ENCODE data around the gene MMP25.
A peak's percentile ranks its signal among the peaks of the same experiment; 100 is the strongest.
"Not testable (repeated sequence)": the region's sequence is repeated elsewhere in the genome, so short reads cannot be mapped to it uniquely, and the experiment has no call there.

MMP25 gene

GRCh38 chr16:3072148-3072547 is 25.8 kb downstream of the MMP25 start:
- DNase-seq (ENCODE audit: low read depth in 2 of 2, low spot score in 1 of 2): not testable (repeated sequence)

- not testable (repeated sequence) for DNase-seq (ENCODE audit: low read depth in 2 of 2, low spot score in 1 of 2)
Measured at GRCh38 chr16:3072576-3073263, 26.4 kb downstream of the MMP25 start.

- no peak for DNase-seq (ENCODE audit: low read depth in 2 of 2, low spot score in 1 of 2)
Measured at GRCh38 chr16:3073448-3073847, 27.1 kb downstream of the MMP25 start.

DNA sequence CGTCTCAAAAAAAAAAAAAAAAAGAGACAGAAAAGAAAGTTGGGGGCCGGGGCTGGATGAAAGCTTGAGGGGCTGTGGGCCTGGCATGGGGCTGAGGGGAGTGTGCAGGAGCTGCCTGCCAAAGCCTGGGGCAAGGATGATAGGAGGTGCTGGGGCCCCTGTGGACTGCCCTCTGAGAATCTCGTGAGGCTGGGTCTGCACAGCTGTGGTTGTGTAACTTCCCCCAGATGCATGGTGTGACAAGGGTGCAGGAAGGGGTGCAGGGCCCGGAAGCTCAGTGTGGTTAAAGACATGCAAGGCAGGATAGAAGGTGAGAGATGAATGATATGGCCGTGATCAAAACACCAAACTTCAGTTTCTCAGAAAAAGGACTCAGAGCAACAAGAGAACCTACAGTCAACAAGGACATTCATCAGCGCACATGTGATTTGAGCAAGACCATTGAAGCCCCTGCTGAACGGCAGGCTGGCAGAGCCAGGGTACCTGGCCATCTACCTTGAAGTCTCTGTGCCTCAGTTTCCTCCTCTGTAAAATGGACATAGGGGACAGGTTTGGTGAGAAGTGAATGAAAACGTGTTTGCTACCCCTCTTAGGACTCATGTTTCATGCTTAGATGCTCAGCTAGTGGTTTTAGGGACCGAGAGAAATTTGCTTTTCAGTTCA is 28.6 kb downstream of the MMP25 start:
- DNase-seq (ENCODE audit: low read depth in 2 of 2, low spot score in 1 of 2): peak in 1 of 2 donors; percentile 55

- DNase-seq (ENCODE audit: low read depth in 2 of 2, low spot score in 1 of 2): no peak
Measured at GRCh38 chr16:3075523-3075915, 29.2 kb downstream of the MMP25 start.

GRCh38 chr16:3075946-3076345 is 29.6 kb downstream of the MMP25 start:
- DNase-seq (ENCODE audit: low read depth in 2 of 2, low spot score in 1 of 2): not testable (repeated sequence)

DNA sequence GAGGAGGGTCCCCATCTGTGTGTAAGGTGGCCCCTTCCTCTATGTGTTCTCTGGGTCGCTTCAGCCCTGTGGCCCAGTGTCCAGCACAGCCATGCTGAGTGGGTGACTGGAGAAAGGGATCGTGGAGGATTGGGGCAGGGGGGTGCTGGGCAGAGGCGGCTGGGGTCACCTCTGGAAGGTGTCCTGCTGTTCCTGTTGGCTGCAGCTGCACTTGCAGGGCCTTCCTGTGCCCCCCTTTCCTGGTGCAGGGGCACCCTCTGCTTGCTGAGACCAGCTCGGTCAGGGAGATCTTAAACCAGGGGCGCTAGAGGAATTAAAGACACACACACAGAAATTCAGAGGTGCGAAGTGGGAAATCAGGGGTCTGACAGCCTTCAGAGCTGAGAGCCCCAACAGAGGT is 30.2 kb downstream of the MMP25 start:
- no peak for DNase-seq (ENCODE audit: low read depth in 2 of 2, low spot score in 1 of 2)

DNA sequence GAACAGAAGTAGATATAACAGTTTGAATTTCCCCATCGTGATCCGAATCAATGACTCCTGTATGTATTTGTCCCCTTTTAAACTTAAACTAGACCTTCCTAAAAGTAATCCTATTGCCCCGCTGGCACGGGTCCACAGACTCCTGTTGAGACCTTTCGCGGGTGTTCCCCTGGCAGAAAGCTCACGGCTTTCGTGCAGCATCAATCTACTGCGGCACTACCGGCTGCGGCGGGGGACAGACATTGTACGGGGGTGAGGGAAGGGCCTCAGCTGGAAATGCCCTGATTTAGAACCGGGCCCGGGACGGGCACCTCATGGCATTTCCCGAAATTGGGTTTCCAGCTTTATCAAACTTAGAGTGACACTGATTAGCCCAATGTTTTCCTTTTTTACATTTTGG is 33.7 kb downstream of the MMP25 start:
- DNase-seq (ENCODE audit: low read depth in 2 of 2, low spot score in 1 of 2): no peak

GRCh38 chr16:3081957-3082356 is 35.6 kb downstream of the MMP25 start:
- DNase-seq (ENCODE audit: low read depth in 2 of 2, low spot score in 1 of 2): not testable (repeated sequence)

GRCh38 chr16:3083408-3083807 is 37.0 kb downstream of the MMP25 start:
- DNase-seq (ENCODE audit: low read depth in 2 of 2, low spot score in 1 of 2): not testable (repeated sequence)

- no peak for DNase-seq (ENCODE audit: low read depth in 2 of 2, low spot score in 1 of 2)
Measured at GRCh38 chr16:3084491-3084890, 38.1 kb downstream of the MMP25 start.

DNA sequence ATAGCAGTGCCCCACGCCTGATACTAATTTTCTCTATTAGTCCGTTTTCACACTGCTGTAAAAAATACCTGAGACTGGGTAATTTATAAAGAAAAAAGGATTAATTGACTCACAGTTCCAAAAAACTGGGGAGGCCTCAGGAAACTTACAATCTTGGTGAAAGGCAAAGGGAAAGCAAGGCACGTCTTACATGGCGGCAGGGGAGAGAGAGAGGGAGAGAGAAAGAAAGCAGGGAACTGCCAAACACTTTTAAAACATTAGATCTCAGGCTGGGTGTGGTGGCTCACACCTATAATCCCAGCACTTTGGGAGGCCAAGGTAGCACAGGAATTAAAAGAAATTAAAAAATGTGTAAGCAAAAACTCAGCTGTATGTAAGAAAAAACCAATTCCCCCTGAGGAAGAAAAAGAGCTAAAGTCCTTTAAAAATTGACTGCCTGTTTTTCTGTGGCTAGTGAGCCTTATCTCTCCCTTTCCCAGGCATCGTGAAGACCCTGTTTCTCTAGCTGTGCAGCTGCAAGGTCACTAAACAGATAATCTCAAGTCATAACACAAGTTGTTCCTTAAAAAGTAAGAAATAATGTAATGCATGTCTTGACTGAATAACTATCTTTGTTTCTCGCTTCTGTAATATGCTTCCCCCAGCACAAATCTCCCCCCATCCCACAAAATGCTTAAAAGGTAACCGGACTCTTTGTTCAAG is 38.8 kb downstream of the MMP25 start:
- no peak for DNase-seq (ENCODE audit: low read depth in 2 of 2, low spot score in 1 of 2)

GRCh38 chr16:3085868-3086595 is 39.7 kb downstream of the MMP25 start:
- DNase-seq (ENCODE audit: low read depth in 2 of 2, low spot score in 1 of 2): no peak

DNA sequence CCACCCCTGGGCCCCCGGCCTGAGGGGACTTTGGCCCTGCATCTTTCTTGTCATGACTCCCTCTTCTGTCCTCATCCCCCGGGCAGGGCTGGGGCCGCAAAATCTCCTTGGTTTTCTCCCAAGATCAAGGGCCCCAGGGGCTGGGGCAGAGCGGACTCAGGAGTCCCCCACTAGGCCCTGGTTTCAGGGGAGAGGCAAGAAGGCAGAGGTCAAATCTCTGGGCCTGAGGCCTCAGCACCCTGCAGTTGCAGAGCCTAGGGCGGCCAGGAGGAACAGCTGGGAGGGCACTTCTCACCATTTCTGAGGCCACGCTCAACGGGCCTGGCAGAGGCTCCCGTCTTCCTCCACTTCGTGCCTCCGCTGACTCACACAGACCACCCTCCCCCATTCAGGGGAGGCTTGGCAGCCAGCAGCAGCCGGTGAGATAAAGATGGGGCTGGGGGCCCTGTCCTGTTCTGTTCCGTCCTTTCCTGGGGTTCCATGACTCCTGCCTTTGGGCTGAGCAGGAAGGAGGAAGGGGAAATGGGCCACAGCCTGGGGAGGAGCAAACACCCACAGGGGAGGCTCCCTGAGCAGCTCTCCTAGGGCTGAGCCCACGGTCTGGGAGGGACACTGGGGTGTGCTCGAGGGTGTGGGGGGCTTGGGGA is 40.4 kb downstream of the MMP25 start:
- no peak for DNase-seq (ENCODE audit: low read depth in 2 of 2, low spot score in 1 of 2)

DNA sequence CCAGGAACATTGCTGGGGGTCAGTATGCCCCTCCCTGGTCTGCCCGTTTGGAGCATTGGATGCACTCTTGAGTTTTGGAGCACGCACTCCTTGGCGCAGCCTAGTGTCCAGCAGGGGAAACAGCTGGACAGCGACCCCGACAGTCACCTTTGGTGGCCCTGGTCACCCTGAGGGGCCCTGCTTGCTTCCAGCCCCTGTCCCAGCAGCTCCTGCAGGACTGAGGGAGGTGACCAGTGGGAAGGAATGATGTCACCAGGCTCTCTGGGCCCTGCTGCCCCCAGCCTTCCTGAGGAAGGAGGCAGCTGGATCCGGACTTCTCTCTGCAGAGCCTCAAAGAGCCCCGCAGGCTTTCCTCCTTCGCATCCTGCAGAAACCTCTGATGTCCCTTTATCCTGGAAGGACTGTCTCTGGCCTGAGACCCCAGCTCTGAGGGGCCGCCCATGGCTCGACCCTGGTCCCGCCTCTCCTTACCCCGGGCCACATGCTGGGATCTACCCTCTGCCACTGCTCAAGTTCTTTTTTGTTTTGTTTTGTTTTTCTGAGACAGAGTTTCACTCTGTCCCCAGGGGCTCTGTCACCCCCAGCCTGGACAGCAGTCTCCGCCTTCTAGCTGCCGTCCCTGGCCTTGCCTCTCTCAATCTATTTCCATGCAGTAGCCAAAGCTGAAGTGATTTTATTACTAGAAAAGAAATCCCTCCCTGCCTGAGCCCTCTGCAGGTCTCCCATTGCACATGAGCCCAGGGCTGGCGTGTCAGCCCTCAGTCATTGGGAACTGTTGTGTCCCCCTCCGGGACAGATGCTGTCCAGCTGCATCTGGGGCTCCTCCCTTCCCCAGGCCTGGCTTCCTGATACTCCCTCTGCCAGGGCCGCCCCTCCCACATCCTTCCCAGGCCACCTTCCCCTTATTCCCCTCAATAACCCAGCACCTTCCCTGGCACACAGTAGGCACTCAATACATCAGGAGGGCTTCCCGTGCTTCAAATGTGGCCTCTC is 41.2 kb downstream of the MMP25 start:
- no peak for DNase-seq (ENCODE audit: low read depth in 2 of 2, low spot score in 1 of 2)

- no peak for DNase-seq (ENCODE audit: low read depth in 2 of 2, low spot score in 1 of 2)
Measured at GRCh38 chr16:3088450-3088849, 42.1 kb downstream of the MMP25 start.

DNA sequence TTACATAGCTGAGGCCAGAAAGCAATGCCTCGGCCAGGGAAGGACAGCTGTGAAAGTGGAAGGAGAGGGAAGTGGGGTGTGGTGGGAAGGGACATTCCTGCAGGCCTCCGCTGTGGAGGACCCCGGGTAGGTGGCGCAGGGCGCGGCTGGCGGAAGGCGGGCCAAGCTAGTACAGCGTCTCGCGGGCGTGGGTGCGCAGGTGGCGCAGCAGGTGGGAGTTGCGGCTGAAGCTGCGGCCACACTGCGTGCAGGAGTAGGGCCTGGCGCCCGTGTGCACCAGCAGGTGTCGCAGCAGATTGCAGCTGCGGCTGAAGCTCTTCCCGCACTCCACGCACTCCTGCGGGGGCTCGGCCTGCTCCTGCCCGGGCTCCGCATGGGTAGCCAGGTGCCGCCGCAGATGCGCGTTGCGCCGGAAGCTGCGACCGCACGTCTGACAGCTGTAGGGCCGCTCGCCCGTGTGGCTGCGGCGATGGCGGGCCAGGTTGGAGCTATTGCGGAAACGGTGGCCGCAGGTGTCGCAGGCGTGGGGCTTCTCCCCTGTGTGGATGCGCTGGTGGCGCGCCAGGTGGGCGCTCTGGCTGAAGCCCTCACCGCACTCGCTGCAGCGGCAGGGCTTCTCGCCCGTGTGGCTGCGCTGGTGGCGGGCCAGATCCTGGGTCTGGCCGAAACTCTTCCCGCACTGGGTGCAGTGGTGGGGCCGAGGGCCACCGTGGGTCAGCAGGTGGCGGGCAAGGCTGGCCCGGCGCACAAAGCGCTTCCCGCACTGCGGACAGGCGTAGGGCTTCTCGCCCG is 42.8 kb downstream of the MMP25 start:
- no peak for DNase-seq (ENCODE audit: low read depth in 2 of 2, low spot score in 1 of 2)

GRCh38 chr16:3089717-3090592 is 43.6 kb downstream of the MMP25 start:
- DNase-seq (ENCODE audit: low read depth in 2 of 2, low spot score in 1 of 2): no peak
